ENCODE measurements around the gene TMPRSS11B.

DNA sequence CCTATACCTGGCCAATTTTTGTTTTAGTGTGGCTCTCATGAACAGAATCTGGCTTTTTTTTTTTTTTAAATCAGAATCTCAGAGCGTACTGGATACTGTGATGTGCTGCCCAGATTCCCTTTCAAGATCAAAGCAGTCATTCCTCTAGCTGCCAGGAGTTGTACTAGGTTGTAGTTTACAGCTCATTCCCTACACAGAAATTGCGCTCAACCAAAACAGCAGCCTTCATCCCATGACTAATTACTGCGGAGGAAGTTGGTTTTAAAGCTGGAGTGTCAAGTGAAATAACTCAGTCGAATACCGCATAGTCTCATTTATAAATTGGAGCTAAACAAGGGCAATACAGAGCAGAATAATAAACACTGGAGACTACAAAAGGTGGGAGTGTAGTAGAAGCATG, 12.2 kb upstream of the TMPRSS11B start:
- TF ChIP-seq, protein P1, sequence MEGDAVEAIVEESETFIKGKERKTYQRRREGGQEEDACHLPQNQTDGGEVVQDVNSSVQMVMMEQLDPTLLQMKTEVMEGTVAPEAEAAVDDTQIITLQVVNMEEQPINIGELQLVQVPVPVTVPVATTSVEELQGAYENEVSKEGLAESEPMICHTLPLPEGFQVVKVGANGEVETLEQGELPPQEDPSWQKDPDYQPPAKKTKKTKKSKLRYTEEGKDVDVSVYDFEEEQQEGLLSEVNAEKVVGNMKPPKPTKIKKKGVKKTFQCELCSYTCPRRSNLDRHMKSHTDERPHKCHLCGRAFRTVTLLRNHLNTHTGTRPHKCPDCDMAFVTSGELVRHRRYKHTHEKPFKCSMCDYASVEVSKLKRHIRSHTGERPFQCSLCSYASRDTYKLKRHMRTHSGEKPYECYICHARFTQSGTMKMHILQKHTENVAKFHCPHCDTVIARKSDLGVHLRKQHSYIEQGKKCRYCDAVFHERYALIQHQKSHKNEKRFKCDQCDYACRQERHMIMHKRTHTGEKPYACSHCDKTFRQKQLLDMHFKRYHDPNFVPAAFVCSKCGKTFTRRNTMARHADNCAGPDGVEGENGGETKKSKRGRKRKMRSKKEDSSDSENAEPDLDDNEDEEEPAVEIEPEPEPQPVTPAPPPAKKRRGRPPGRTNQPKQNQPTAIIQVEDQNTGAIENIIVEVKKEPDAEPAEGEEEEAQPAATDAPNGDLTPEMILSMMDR (IDR thresholded peaks at IDR 0.05), result no peak
- TF ChIP-seq POLR2A (IDR thresholded peaks at IDR 0.05), result no peak
